ENCODE data around the gene GGCT.

- TF ChIP-seq POLR2AphosphoS5 (IDR thresholded peaks at IDR 0.05; ENCODE audit: low read depth, low read length) (no peak), POLR2A (IDR thresholded peaks at IDR 0.05; ENCODE audit: low read depth, low read length) (no peak), TAF1 (IDR thresholded peaks at IDR 0.05; ENCODE audit: borderline replicate concordance, low read depth, low read length) (no peak)
Measured at GRCh38 chr7:30514177-30514576, 9.5 kb upstream of the GGCT start.

Data from GM12892 (cell line).